Measurements from ENCODE around the gene HOPX. TPM values are rescaled to one million over a fixed set of nuclear protein-coding genes. Genes with fewer than 3 reads are reported as not detected.

The HOPX gene
- total RNA-seq, 1 experiment from 2014 or later = not detected

DNA sequence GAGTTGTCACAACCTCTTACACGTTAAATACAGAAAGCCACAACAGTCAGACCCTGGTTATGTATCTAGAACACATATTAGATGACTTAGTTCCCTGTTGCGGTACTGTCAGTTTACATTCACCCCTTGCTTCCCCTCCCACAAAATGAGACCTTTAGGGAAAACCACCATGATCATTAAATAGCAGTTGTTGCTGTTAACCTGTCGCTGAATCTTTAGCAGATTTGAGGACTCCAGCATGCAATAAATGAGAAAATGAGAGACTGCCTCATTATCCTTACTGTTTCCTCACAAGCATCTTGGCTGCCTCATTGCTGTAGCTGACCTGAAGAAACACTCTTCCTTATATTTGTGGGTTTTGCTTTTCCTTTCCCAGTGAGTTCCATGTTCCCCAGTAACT, 77.8 kb downstream of the HOPX start:
- no peak for DNase-seq (ENCODE audit: low spot score)
- in situ Hi-C loops (cut with HindIII; ENCODE audit: low sequenced_read_pairs) = no loop called here

Other genes starting within 250 kb of the HOPX start
- gene PPAT, start 245.7 kb downstream of the HOPX start, total RNA-seq (2014; rRNA removed; shearing (Covaris generic)) = 41.2 and 53.2 TPM in 2 replicates
- 152 and 224 TPM in 2 replicates for gene PAICS, start 245.0 kb downstream of the HOPX start, total RNA-seq (2014; rRNA removed; shearing (Covaris generic))
- gene SRP72, start 213.7 kb downstream of the HOPX start, total RNA-seq (2014; rRNA removed; shearing (Covaris generic)) = 23.8 and 51.6 TPM in 2 replicates
- not detected in 2 replicates for gene ARL9, start 175.5 kb downstream of the HOPX start, total RNA-seq (2014; rRNA removed; shearing (Covaris generic))
- not detected in 2 replicates for gene SPINK2, start 140.4 kb upstream of the HOPX start, total RNA-seq (2014; rRNA removed; shearing (Covaris generic))
- 13.2 and 28.2 TPM in 2 replicates for gene REST, start 226.6 kb upstream of the HOPX start, total RNA-seq (2014; rRNA removed; shearing (Covaris generic))